Measurements from ENCODE around the gene RAB27A.

The RAB27A gene

GRCh38 chr15:55234104-55234799 lies 55.4 kb downstream of the RAB27A start:
- no peak for DNase-seq
- Mint-ChIP-seq H3K4me3 (no peak overlapping the region), H3K36me3 (ENCODE audit: low read depth) (peaks cover 89% of the 10 kb centered on the region), H3K27me3 (no peaks in the 10 kb centered on the region), H3K4me1 (ENCODE audit: low read depth) (peaks cover 66% of the 10 kb centered on the region), H3K9me3 (no peaks in the 10 kb centered on the region), H3K27ac (peak overlapping the region; percentile 41)

GRCh38 chr15:55231455-55231854 lies 58.2 kb downstream of the RAB27A start:
- Mint-ChIP-seq H3K27me3 (no peaks in the 10 kb centered on the region), H3K4me1 (ENCODE audit: low read depth) (peaks cover 46% of the 10 kb centered on the region), H3K27ac (peak overlapping the region; percentile 74)

GRCh38 chr15:55230953-55231352 lies 58.7 kb downstream of the RAB27A start:
- H3K36me3 Mint-ChIP-seq (ENCODE audit: low read depth) = peaks cover 92% of the 10 kb centered on the region
- H3K27ac Mint-ChIP-seq = peak overlapping the region; percentile 48
- no peak for DNase-seq
- H3K4me1 Mint-ChIP-seq (ENCODE audit: low read depth) = peaks cover 44% of the 10 kb centered on the region
- H3K27me3 Mint-ChIP-seq = no peaks in the 10 kb centered on the region
- H3K4me3 Mint-ChIP-seq = no peak overlapping the region
- H3K9me3 Mint-ChIP-seq = no peaks in the 10 kb centered on the region

More at GRCh38 chr15:55231455-55231854, 58.2 kb downstream of the RAB27A start:
- Mint-ChIP-seq H3K9me3 (no peaks in the 10 kb centered on the region), H3K4me3 (no peak overlapping the region), H3K36me3 (ENCODE audit: low read depth) (peaks cover 92% of the 10 kb centered on the region)
- DNase-seq = no peak

GRCh38 chr15:55230051-55230670 lies 59.5 kb downstream of the RAB27A start:
- no peaks in the 10 kb centered on the region for H3K9me3 Mint-ChIP-seq
- H3K27ac Mint-ChIP-seq = peak overlapping the region; percentile 87
- no peak for DNase-seq
- peaks cover 93% of the 10 kb centered on the region for H3K36me3 Mint-ChIP-seq (ENCODE audit: low read depth)
- H3K4me1 Mint-ChIP-seq (ENCODE audit: low read depth) = peaks cover 46% of the 10 kb centered on the region
- H3K27me3 Mint-ChIP-seq = no peaks in the 10 kb centered on the region
- H3K4me3 Mint-ChIP-seq = peak overlapping the region; percentile 21

- Mint-ChIP-seq H3K4me3 (no peak overlapping the region), H3K27ac (peak overlapping the region; percentile 33), H3K9me3 (no peaks in the 10 kb centered on the region), H3K36me3 (ENCODE audit: low read depth) (peaks cover 98% of the 10 kb centered on the region), H3K27me3 (no peaks in the 10 kb centered on the region), H3K4me1 (ENCODE audit: low read depth) (peaks cover 65% of the 10 kb centered on the region)
- DNase-seq = no peak
Measured at GRCh38 chr15:55226127-55226526, 63.5 kb downstream of the RAB27A start.

- Mint-ChIP-seq H3K4me3 (no peak overlapping the region), H3K36me3 (ENCODE audit: low read depth) (peaks cover 99% of the 10 kb centered on the region), H3K4me1 (ENCODE audit: low read depth) (peaks cover 63% of the 10 kb centered on the region), H3K27ac (peak overlapping the region; percentile 83), H3K27me3 (no peaks in the 10 kb centered on the region), H3K9me3 (no peaks in the 10 kb centered on the region)
- DNase-seq = no peak
Measured at GRCh38 chr15:55224892-55225291, 64.7 kb downstream of the RAB27A start.

GRCh38 chr15:55222588-55222987 lies 67.0 kb downstream of the RAB27A start:
- H3K4me1 Mint-ChIP-seq (ENCODE audit: low read depth) = peaks cover 77% of the 10 kb centered on the region
- no peaks in the 10 kb centered on the region for H3K9me3 Mint-ChIP-seq
- peaks cover 96% of the 10 kb centered on the region for H3K36me3 Mint-ChIP-seq (ENCODE audit: low read depth)
- H3K27ac Mint-ChIP-seq = peak overlapping the region; percentile 94
- H3K27me3 Mint-ChIP-seq = no peaks in the 10 kb centered on the region
- DNase-seq = no peak
- peak overlapping the region; percentile 1 for H3K4me3 Mint-ChIP-seq

- Mint-ChIP-seq H3K4me3 (peak overlapping the region; percentile 43), H3K36me3 (ENCODE audit: low read depth) (peaks cover 94% of the 10 kb centered on the region), H3K9me3 (no peaks in the 10 kb centered on the region), H3K27me3 (no peaks in the 10 kb centered on the region), H3K4me1 (ENCODE audit: low read depth) (peaks cover 79% of the 10 kb centered on the region), H3K27ac (peak overlapping the region; percentile 94)
- peak; percentile 54 for DNase-seq
Measured at GRCh38 chr15:55221090-55222011, 68.3 kb downstream of the RAB27A start.

GRCh38 chr15:55220606-55221005 lies 69.0 kb downstream of the RAB27A start:
- Mint-ChIP-seq H3K4me1 (ENCODE audit: low read depth) (peaks cover 73% of the 10 kb centered on the region), H3K27me3 (no peaks in the 10 kb centered on the region), H3K36me3 (ENCODE audit: low read depth) (peaks cover 91% of the 10 kb centered on the region), H3K4me3 (peak overlapping the region; percentile 43), H3K27ac (peak overlapping the region; percentile 94), H3K9me3 (no peaks in the 10 kb centered on the region)
- no peak for DNase-seq

- Mint-ChIP-seq H3K9me3 (no peaks in the 10 kb centered on the region), H3K27ac (peak overlapping the region; percentile 94), H3K27me3 (no peaks in the 10 kb centered on the region), H3K4me1 (ENCODE audit: low read depth) (peaks cover 54% of the 10 kb centered on the region), H3K36me3 (ENCODE audit: low read depth) (peaks cover 87% of the 10 kb centered on the region), H3K4me3 (peak overlapping the region; percentile 12)
- no peak for DNase-seq
Measured at GRCh38 chr15:55218056-55218455, 71.6 kb downstream of the RAB27A start.

GRCh38 chr15:55204464-55204863 lies 85.1 kb downstream of the RAB27A start:
- H3K36me3 Mint-ChIP-seq (ENCODE audit: low read depth) = peaks cover 84% of the 10 kb centered on the region
- H3K4me3 Mint-ChIP-seq = no peak overlapping the region
- H3K4me1 Mint-ChIP-seq (ENCODE audit: low read depth) = no peaks in the 10 kb centered on the region

GRCh38 chr15:55202206-55202605 lies 87.4 kb downstream of the RAB27A start:
- peaks cover 10% of the 10 kb centered on the region for H3K9me3 Mint-ChIP-seq
- no peak overlapping the region for H3K4me3 Mint-ChIP-seq
- H3K27ac Mint-ChIP-seq = no peak overlapping the region

More at GRCh38 chr15:55204464-55204863, 85.1 kb downstream of the RAB27A start:
- H3K27me3 Mint-ChIP-seq = no peaks in the 10 kb centered on the region
- no peak for DNase-seq
- no peaks in the 10 kb centered on the region for H3K9me3 Mint-ChIP-seq
- no peak overlapping the region for H3K27ac Mint-ChIP-seq

GRCh38 chr15:55198706-55199105 lies 90.9 kb downstream of the RAB27A start:
- peak overlapping the region; percentile 59 for H3K27ac Mint-ChIP-seq
- H3K36me3 Mint-ChIP-seq (ENCODE audit: low read depth) = peaks cover 44% of the 10 kb centered on the region

More at GRCh38 chr15:55202206-55202605, 87.4 kb downstream of the RAB27A start:
- Mint-ChIP-seq H3K27me3 (no peaks in the 10 kb centered on the region), H3K36me3 (ENCODE audit: low read depth) (peaks cover 76% of the 10 kb centered on the region), H3K4me1 (ENCODE audit: low read depth) (peaks cover 10% of the 10 kb centered on the region)
- DNase-seq = no peak

GRCh38 chr15:55197719-55198118 lies 91.9 kb downstream of the RAB27A start:
- DNase-seq = no peak
- no peak overlapping the region for H3K27ac Mint-ChIP-seq
- no peak overlapping the region for H3K4me3 Mint-ChIP-seq
- peaks cover 42% of the 10 kb centered on the region for H3K36me3 Mint-ChIP-seq (ENCODE audit: low read depth)
- H3K4me1 Mint-ChIP-seq (ENCODE audit: low read depth) = peaks cover 18% of the 10 kb centered on the region
- H3K27me3 Mint-ChIP-seq = no peaks in the 10 kb centered on the region
- H3K9me3 Mint-ChIP-seq = peaks cover 10% of the 10 kb centered on the region

More at GRCh38 chr15:55198706-55199105, 90.9 kb downstream of the RAB27A start:
- Mint-ChIP-seq H3K9me3 (peaks cover 10% of the 10 kb centered on the region), H3K4me3 (peak overlapping the region; percentile 43), H3K27me3 (no peaks in the 10 kb centered on the region), H3K4me1 (ENCODE audit: low read depth) (peaks cover 10% of the 10 kb centered on the region)
- no peak for DNase-seq

All from activated T-cell treated with anti-CD3 and anti-CD28 coated beads, Interleukin-2, amount 50 U/mL, for 24 hours (primary cell).